Epithelial cell of esophagus (primary cell): Measurements from ENCODE around the gene UBE2J2.
A peak's percentile ranks its signal among the peaks of the same experiment; 100 is the strongest.

Source experiments
- DNase-seq: peaks from one replicate; pipeline ENCODE4 v3.0.0; 2010; ENCODE audit warnings: low read depth
- H3K4me3 ChIP-seq: 2 replicates; pipeline ENCODE4 v1.5.1; 2011; ENCODE audit warnings: mild to moderate bottlenecking, low read length, control low read depth
- CTCF ChIP-seq: IDR thresholded peaks from 2 replicates; pipeline ENCODE4 v1.5.1; 2011; ENCODE audit warnings: low read depth, mild to moderate bottlenecking, low read length, control low read depth, inconsistent platforms; ENCODE audit not compliant: insufficient read depth; ENCODE audit errors: missing control alignments

The UBE2J2 gene

GRCh38 chr1:1238702-1239178 is 34.9 kb downstream of the UBE2J2 start:
- no peak for TF ChIP-seq CTCF
- H3K4me3 ChIP-seq: no peak overlapping the region
- no peak for DNase-seq

GRCh38 chr1:1237874-1238701 is 35.6 kb downstream of the UBE2J2 start:
- peak; percentile 37 for DNase-seq
- no peak overlapping the region for H3K4me3 ChIP-seq
- TF ChIP-seq CTCF: no peak

GRCh38 chr1:1236945-1237873 is 36.4 kb downstream of the UBE2J2 start:
- no peak for TF ChIP-seq CTCF
- DNase-seq: no peak

GRCh38 chr1:1236176-1236763 is 37.4 kb downstream of the UBE2J2 start:
- DNase-seq: no peak
- TF ChIP-seq CTCF: no peak
- H3K4me3 ChIP-seq: no peak overlapping the region

More at GRCh38 chr1:1236945-1237873, 36.4 kb downstream of the UBE2J2 start:
- no peak overlapping the region for H3K4me3 ChIP-seq

GRCh38 chr1:1235016-1235744 is 38.5 kb downstream of the UBE2J2 start:
- H3K4me3 ChIP-seq: no peak overlapping the region
- no peak for DNase-seq
- no peak for TF ChIP-seq CTCF

GRCh38 chr1:1234180-1234808 is 39.4 kb downstream of the UBE2J2 start:
- TF ChIP-seq CTCF: no peak
- H3K4me3 ChIP-seq: no peak overlapping the region
- no peak for DNase-seq
